ENCODE data around the gene LSR.

GRCh38 chr19:35266520-35267352 is 17.9 kb downstream of the LSR start:
- TF ChIP-seq CTCF (IDR thresholded peaks at IDR 0.05; ENCODE audit: insufficient read depth, low read depth, low read length) = no peak
- TF ChIP-seq EZH2 (IDR thresholded peaks at IDR 0.05; ENCODE audit: insufficient read depth, low read length) = no peak
